Brain microvascular endothelial cell (primary cell): ENCODE data around the gene SV2B.

Source experiments
- DNase-seq: peaks from one replicate; pipeline ENCODE4 v3.0.0-alpha.2; 2020
- H3K27ac ChIP-seq: fragments of 250-450 bp; sonication (Bioruptor Pico); 2 replicates; pipeline ENCODE4 v1.5.1; 2020; ENCODE audit warnings: mild to moderate bottlenecking, moderate library complexity
- H3K27me3 ChIP-seq: fragments of 250-450 bp; sonication (Bioruptor Pico); replicated peaks from 2 replicates; pipeline ENCODE4 v1.5.1; 2020; ENCODE audit warnings: mild to moderate bottlenecking
- H3K36me3 ChIP-seq: fragments of 250-450 bp; sonication (Bioruptor Pico); replicated peaks from 2 replicates; pipeline ENCODE4 v1.5.1; 2020; ENCODE audit warnings: mild to moderate bottlenecking
- H3K4me3 ChIP-seq: 2 replicates; pipeline ENCODE4 v1.5.1; 2011; ENCODE audit warnings: low read depth, mild to moderate bottlenecking, control low read depth, low read length, moderate library complexity
- CTCF ChIP-seq: IDR thresholded peaks from 2 replicates; pipeline ENCODE4 v1.5.1; 2011; ENCODE audit warnings: low read depth, mild to moderate bottlenecking, moderate library complexity, low read length, control low read depth, inconsistent platforms; ENCODE audit errors: missing control alignments
- in situ Hi-C: cut with HindIII; loops from 2 replicates; pipeline ENCODE4 v1.10.0; 2017; ENCODE audit warnings: low sequenced_read_pairs, low pct_ligation_motif_present

Gene SV2B

DNA sequence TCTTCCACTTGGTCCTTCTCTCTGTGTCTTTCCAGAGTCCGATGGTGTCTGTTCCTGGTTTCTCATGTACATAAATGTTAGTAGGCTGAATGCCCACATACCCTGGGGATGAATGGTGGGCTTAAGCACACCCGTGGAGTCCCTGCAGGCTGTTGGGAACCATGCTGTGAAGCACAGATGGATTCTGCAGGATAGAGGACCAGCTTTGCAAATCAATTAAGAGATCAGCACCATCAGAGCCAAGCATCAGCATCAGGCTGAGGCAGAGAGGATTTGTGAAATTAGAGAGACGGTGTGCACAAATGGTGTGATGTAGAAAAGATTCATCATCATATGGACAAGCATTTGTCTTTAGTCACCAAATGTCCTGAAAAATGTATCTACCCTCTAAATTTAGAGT is 127.1 kb downstream of the SV2B start:
- in situ Hi-C loops: no loop called here
- Histone ChIP-seq H3K27me3 (no peaks in the 10 kb centered on the region), H3K4me3 (no peak overlapping the region), H3K27ac (no peak overlapping the region), H3K36me3 (no peaks in the 10 kb centered on the region)
- no peak for TF ChIP-seq CTCF
- no peak for DNase-seq

DNA sequence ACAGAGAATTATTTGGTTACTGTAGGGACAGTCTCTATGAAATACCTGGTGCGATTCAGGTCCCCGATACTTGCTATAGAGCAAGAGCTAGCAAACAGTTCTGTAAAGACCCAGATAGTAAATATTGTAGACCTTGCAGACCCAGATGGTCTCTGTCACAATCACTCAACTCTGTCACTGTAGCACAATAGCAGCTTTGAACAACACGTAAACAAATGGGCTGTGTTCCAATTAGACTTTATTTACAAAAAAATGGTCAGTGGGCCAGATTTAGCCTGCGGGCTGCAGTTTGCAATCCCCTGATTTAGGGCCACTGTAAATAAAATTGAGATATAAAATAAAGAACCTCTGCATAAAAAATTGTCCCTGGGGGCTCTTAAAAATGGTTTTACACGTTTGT is 127.7 kb downstream of the SV2B start:
- Histone ChIP-seq H3K27me3 (no peaks in the 10 kb centered on the region), H3K27ac (no peak overlapping the region), H3K36me3 (no peaks in the 10 kb centered on the region), H3K4me3 (no peak overlapping the region)
- in situ Hi-C loops: no loop called here
- no peak for DNase-seq
- TF ChIP-seq CTCF: no peak

GRCh38 chr15:91228383-91228782 is 128.3 kb downstream of the SV2B start:
- H3K4me3 ChIP-seq: no peak overlapping the region
- no peak overlapping the region for H3K27ac ChIP-seq
- no peak for DNase-seq
- TF ChIP-seq CTCF: no peak
- H3K36me3 ChIP-seq: no peaks in the 10 kb centered on the region
- no peaks in the 10 kb centered on the region for H3K27me3 ChIP-seq
- in situ Hi-C loops: no loop called here

DNA sequence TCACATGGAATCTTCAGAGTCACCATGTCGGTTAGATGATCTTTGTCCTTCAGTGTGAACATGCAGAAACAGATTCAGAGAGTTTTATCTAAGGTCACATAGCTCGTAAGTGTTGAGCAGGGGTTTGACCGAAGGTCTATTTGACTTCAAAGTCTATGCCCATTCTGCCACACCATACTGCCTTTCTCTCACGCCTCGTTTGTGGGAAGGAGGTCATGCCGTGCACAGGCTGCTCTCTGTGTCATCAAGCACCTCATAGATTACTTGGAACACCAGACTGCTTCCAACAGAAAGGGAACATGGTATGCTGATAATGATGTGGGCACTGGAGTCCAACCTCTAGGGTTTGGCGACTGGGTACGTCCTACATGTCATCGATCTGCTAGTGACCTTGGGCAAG is 128.8 kb downstream of the SV2B start:
- Histone ChIP-seq H3K4me3 (no peak overlapping the region), H3K27me3 (no peaks in the 10 kb centered on the region), H3K36me3 (no peaks in the 10 kb centered on the region), H3K27ac (no peak overlapping the region)
- no peak for DNase-seq
- in situ Hi-C loops: no loop called here
- TF ChIP-seq CTCF: no peak

- in situ Hi-C loops: no loop called here
Observed at GRCh38 chr15:91231703-91232102, 131.6 kb downstream of the SV2B start.

DNA sequence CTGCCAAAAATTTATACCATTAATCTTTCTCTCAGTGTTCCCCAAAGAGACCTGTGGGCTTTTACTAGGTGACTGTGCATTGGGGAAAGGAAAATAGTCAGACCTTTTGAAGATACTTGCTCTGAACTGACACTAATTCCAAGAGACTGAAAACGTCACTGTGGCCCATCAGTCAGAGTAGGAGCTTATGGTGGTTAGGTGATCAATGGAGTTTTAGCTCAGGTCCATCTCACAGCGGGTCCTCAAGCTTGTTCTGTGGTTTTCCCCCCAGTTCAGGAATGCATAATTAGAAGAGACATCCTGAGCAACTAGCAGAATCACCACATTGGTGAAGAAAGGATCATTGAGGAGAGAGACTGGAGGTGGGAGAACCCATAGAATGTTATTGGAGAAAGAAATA is 134.7 kb downstream of the SV2B start:
- DNase-seq: no peak
- H3K27me3 ChIP-seq: no peaks in the 10 kb centered on the region
- H3K4me3 ChIP-seq: no peak overlapping the region
- in situ Hi-C loops: no loop called here
- H3K27ac ChIP-seq: no peak overlapping the region
- H3K36me3 ChIP-seq: no peaks in the 10 kb centered on the region
- TF ChIP-seq CTCF: no peak

More at GRCh38 chr15:91231703-91232102, 131.6 kb downstream of the SV2B start:
- Histone ChIP-seq H3K27ac (no peak overlapping the region), H3K4me3 (no peak overlapping the region), H3K27me3 (no peaks in the 10 kb centered on the region), H3K36me3 (no peaks in the 10 kb centered on the region)
- DNase-seq: no peak
- no peak for TF ChIP-seq CTCF
